Raji (cell line): ENCODE data around the gene IARS2.

Experiments used
- POLR2A ChIP-seq: IDR thresholded peaks from 2 replicates; pipeline ENCODE4 v1.6.1; 2011; ENCODE audit warnings: low read depth, low read length, control low read depth; ENCODE audit not compliant: insufficient read depth

The IARS2 gene

GRCh38 chr1:220093361-220094015 lies 444 bp upstream of the IARS2 start:
- TF ChIP-seq POLR2A: no peak

GRCh38 chr1:220099826-220100225 lies 5.9 kb downstream of the IARS2 start:
- no peak for TF ChIP-seq POLR2A

- TF ChIP-seq POLR2A: no peak
These were observed 19.3 kb downstream of the IARS2 start for GRCh38 chr1:220113136-220113695.

GRCh38 chr1:220119043-220119512 lies 25.1 kb downstream of the IARS2 start:
- TF ChIP-seq POLR2A: no peak

- TF ChIP-seq POLR2A: no peak
These were observed 28.0 kb downstream of the IARS2 start for GRCh38 chr1:220121791-220122530.

- no peak for TF ChIP-seq POLR2A
These were observed 29.1 kb downstream of the IARS2 start for GRCh38 chr1:220123066-220123465.

- TF ChIP-seq POLR2A: no peak
These were observed 30.0 kb downstream of the IARS2 start for GRCh38 chr1:220123889-220124288.

GRCh38 chr1:220124542-220124941 lies 30.6 kb downstream of the IARS2 start:
- TF ChIP-seq POLR2A: no peak

- no peak for TF ChIP-seq POLR2A
These were observed 33.1 kb downstream of the IARS2 start for GRCh38 chr1:220127076-220127475.

GRCh38 chr1:220129479-220130210 lies 35.7 kb downstream of the IARS2 start:
- TF ChIP-seq POLR2A: no peak

GRCh38 chr1:220135755-220136154 lies 41.8 kb downstream of the IARS2 start:
- no peak for TF ChIP-seq POLR2A

- TF ChIP-seq POLR2A: no peak
These were observed 43.3 kb downstream of the IARS2 start for GRCh38 chr1:220137019-220137786.

- no peak for TF ChIP-seq POLR2A
These were observed 46.0 kb downstream of the IARS2 start for GRCh38 chr1:220139966-220140365.

- no peak for TF ChIP-seq POLR2A
These were observed 50.1 kb downstream of the IARS2 start for GRCh38 chr1:220144051-220144450.

- no peak for TF ChIP-seq POLR2A
These were observed 55.8 kb downstream of the IARS2 start for GRCh38 chr1:220149742-220150141.

GRCh38 chr1:220151454-220151853 lies 57.5 kb downstream of the IARS2 start:
- TF ChIP-seq POLR2A: no peak
